Ishikawa (cell line): ENCODE results near the gene ANKRD33B.

Experiments
- CEBPB ChIP-seq: IDR thresholded peaks from 2 replicates; pipeline ENCODE4 v1.6.1; 2012
- CREB1 ChIP-seq: IDR thresholded peaks from 2 replicates; pipeline ENCODE4 v1.6.1; 2012; ENCODE audit warnings: low read depth
- EP300 ChIP-seq: IDR thresholded peaks from 2 replicates; pipeline ENCODE4 v1.6.1; 2012; ENCODE audit warnings: borderline replicate concordance
- FOXM1 ChIP-seq: IDR thresholded peaks from 2 replicates; pipeline ENCODE4 v1.6.1; 2012; ENCODE audit warnings: low read depth, borderline replicate concordance
- NFIC ChIP-seq: IDR thresholded peaks from 2 replicates; pipeline ENCODE4 v1.6.1; 2012
- RAD21 ChIP-seq: IDR thresholded peaks from 2 replicates; pipeline ENCODE4 v1.6.1; 2012; ENCODE audit warnings: low read depth
- TAF1 ChIP-seq: IDR thresholded peaks from 2 replicates; pipeline ENCODE4 v1.6.1; 2012; ENCODE audit warnings: low read depth, mild to moderate bottlenecking
- TEAD4 ChIP-seq: IDR thresholded peaks from 2 replicates; pipeline ENCODE4 v1.6.1; 2012
- YY1 ChIP-seq: IDR thresholded peaks from 2 replicates; pipeline ENCODE4 v1.6.1; 2012; ENCODE audit warnings: low read depth
- TF ChIP-seq, protein P1 (sequence below): IDR thresholded peaks from 2 replicates; pipeline ENCODE4 v1.6.1; 2012; ENCODE audit warnings: low read depth, mild to moderate bottlenecking

DNA sequence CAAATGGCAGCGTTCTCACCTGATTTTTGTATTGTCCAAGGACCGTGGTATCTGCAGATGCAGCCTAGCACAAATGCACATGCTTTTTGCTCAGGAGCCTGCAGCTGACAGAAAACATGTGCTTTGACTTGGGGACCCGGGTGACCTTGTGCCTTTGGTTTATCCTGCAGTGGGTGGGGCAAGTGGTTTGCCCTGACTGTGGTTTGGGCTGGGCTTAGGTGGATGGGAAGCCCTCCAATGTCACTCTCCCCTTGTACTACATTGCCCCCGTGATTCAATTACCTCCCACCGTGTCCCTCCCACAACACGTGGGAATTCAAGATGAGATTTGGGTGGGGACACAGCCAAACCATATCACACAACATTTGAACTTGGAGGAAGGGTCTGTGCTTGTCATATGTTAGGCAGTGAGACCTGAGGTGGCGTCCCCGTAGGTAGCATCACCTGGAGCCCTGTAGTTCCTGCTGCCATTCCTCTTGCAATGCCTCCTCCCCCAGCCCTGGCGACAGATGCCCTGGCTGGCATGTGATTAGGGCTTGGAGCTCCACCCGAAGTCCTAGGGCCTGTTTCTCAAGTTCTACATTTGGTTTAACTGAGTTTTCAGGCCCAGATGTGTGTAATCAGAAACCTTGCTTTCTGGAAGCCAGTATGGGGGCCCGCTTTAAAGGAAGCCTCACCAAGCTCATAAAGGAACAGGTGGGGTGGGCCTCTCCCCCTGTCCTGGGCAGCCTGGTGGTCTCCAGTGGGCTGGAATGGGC, 2.1 kb downstream of the ANKRD33B start:
- no peak for TF ChIP-seq CEBPB
- no peak for TF ChIP-seq TEAD4
- TF ChIP-seq EP300, result no peak
- no peak for TF ChIP-seq FOXM1
- TF ChIP-seq, protein P1, sequence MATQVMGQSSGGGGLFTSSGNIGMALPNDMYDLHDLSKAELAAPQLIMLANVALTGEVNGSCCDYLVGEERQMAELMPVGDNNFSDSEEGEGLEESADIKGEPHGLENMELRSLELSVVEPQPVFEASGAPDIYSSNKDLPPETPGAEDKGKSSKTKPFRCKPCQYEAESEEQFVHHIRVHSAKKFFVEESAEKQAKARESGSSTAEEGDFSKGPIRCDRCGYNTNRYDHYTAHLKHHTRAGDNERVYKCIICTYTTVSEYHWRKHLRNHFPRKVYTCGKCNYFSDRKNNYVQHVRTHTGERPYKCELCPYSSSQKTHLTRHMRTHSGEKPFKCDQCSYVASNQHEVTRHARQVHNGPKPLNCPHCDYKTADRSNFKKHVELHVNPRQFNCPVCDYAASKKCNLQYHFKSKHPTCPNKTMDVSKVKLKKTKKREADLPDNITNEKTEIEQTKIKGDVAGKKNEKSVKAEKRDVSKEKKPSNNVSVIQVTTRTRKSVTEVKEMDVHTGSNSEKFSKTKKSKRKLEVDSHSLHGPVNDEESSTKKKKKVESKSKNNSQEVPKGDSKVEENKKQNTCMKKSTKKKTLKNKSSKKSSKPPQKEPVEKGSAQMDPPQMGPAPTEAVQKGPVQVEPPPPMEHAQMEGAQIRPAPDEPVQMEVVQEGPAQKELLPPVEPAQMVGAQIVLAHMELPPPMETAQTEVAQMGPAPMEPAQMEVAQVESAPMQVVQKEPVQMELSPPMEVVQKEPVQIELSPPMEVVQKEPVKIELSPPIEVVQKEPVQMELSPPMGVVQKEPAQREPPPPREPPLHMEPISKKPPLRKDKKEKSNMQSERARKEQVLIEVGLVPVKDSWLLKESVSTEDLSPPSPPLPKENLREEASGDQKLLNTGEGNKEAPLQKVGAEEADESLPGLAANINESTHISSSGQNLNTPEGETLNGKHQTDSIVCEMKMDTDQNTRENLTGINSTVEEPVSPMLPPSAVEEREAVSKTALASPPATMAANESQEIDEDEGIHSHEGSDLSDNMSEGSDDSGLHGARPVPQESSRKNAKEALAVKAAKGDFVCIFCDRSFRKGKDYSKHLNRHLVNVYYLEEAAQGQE, result no peak
- no peak for TF ChIP-seq CREB1
- no peak for TF ChIP-seq RAD21
- no peak for TF ChIP-seq NFIC
- TF ChIP-seq TAF1, result no peak
- no peak for TF ChIP-seq YY1
